AG08396 (cell line): ENCODE data around the gene SLC39A11.
"Not testable (repeated sequence)": the region's sequence is repeated elsewhere in the genome, so short reads cannot be mapped to it uniquely, and the experiment has no call there.

ENCODE experiments used
- DNase-seq: peaks from one replicate; pipeline ENCODE4 v3.0.0; 2012; ENCODE audit warnings: low spot score, mixed read lengths

The SLC39A11 gene

DNA sequence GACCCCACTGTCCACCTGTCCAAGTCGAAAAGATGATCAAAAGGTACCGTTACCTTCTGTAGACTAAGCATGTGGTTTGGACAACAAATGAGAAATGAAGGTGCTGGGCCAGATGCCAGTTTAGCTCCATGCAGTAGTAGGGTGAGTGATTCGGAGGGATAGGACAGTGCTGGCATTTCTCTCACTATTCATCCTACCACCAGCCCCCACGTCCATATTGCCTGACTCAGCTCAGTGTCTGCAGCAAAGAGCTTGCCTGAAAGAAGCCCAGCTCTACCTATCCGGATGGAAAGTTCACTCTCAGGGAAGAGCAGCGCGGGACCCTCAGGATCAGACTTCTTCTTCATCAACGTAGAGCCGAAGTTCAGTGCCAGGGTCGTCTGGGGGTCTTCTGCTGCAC lies 145.0 kb downstream of the SLC39A11 start:
- DNase-seq = no peak

- no peak for DNase-seq
Measured at GRCh38 chr17:72946696-72947095, 145.8 kb downstream of the SLC39A11 start.

DNA sequence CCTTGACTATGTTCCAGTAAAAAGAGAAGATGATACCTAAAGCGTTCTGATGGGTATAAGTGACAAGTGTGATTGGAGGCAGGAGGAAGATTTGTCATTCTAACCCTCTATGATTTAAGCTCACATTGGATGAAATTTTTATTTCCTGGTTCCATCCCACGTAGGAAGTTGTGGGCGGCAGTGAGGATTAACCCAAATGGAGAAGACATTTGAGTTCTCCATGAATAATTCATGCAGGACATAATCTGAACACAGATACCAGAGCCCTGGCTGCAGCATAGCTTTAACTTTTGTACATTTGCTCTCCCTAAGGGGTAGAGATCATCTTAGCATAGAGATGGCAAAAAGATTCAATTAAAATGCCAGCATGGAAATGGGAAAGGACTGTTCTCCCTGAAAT lies 146.3 kb downstream of the SLC39A11 start:
- no peak for DNase-seq

DNA sequence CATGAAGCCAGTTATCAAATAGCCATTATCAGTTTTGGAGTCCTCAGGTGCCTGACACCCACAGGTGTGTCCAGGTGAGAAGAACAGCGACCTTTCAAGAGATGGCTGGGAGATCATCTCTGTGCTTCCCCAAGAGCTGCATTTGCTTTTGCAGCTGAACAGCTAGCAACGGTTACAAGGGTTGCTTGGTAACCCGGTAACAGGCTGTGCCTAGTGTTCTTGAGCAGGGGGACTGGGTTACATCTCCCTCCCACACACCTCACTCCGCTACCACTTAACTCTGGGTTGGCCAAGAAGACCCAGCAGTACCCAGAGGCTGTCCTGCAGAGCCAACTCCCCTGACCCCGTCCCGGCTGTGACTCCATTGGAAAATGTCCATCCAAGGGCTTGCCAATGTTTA lies 147.0 kb downstream of the SLC39A11 start:
- no peak for DNase-seq

DNA sequence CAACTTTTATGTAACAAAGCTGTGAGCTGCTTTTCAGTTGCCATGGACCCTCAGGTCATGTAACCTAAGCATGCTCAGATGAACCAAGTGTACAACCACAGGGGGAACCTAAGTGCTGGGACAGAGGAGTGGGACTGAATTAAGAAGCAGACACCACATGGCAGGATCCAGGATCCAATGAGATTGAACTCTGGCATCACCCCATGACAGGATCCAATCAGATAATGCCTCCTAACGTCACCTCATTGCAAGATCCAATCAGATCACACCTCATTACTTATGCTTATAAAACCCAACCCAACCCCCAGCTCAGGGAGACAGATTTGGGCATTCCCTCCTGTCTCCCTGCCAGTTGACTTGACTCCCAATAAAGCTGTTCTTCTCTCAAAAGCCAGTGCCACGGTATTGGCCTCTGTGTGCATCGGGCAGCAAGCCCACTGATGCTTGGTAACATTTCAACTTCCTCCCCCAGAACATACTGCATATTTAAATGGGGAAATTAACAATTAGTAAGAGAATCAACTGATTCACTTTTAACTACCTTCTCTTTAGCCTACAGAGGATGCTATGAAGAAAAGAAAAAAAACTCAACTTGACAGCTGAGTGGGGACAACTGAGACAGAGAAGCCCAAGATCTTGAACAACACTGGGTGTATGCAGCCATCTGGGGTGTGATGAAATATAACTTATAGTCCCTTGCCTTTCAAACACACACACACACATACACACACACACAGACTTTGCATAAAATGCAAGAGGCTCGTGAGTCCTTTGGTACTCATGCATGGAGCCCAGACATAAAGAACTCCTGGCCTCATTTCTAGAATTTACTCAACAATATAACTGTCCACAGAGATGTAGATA lies 148.4 kb downstream of the SLC39A11 start:
- no peak for DNase-seq

DNA sequence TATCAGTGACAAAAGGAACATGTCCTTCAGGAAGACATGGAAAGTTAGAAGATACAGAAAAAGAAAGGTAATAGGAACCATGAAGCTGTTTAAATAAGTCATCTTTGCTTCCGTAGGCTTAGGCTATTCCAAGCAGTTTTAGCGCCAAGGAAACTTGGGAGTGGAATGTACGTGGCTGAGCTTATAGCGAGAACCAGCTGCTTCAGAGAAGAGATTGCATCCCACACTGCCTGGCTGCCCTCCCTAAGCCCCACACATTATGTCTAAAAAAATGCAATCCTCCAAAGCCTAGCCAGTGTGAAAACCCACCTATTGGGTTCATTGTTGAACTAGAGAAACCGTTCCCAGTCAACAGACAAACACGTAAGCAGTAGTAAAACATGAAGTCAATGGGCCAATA lies 149.9 kb downstream of the SLC39A11 start:
- DNase-seq = no peak

GRCh38 chr17:72940496-72940895 lies 152.0 kb downstream of the SLC39A11 start:
- DNase-seq = no peak

DNA sequence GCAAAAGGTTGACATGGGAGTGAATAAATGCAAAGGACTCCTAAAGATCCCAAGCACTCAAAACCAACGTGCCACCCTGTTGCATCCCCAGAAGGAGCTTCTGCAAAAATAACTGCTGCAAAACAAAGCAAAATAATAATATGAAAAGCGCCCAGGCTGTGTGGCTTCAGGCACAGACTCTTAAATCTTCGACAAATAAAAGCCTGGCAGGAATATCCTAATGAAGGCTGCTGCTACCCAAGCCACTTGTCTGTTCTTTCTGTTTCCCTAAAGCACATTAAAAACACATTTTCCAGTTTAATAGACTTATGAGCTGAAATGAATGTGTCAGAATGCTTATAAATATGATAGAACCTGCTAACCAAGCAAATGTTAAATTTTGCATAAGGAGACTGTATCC lies 154.0 kb downstream of the SLC39A11 start:
- no peak for DNase-seq

GRCh38 chr17:72937707-72938106 lies 154.8 kb downstream of the SLC39A11 start:
- DNase-seq = no peak

DNA sequence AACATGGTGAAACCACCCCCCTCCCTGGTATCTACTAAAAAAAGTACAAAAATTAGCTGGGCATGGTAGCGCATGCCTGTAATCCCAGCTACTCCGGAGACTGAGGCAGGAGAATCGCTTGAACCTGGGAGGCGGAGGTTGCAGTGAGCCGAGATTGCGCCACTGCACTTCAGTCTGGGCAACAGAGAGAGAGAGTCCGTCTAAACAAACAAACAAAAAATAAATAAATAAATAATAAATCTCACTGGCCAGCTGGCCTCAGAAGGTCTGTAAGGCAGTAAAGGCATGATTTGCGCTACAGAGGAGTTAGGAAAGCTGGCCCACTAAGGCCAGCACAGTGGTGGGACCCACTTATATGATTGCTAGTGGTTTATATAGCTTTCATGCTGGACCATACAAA lies 155.2 kb downstream of the SLC39A11 start:
- DNase-seq = not testable (repeated sequence)

- no peak for DNase-seq
Measured at GRCh38 chr17:72935984-72936383, 156.5 kb downstream of the SLC39A11 start.

DNA sequence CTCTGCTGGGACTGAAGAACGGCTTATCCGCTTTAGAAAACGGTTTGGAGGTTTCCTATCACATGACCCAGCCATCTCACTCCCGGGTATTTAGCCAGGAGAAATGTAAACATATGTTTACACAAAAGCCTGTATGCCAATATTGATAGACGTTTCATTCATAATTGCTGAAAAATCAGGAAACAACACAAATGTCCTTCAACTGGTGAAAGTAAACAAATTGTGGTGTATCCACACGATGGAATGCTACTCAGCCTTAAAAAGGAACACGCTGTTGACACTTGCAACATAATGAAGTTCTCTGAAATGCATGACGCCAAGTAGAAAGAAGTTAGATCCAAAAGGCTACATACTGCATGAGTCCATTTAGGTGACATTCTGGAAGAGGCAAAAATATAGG lies 157.6 kb downstream of the SLC39A11 start:
- no peak for DNase-seq

DNA sequence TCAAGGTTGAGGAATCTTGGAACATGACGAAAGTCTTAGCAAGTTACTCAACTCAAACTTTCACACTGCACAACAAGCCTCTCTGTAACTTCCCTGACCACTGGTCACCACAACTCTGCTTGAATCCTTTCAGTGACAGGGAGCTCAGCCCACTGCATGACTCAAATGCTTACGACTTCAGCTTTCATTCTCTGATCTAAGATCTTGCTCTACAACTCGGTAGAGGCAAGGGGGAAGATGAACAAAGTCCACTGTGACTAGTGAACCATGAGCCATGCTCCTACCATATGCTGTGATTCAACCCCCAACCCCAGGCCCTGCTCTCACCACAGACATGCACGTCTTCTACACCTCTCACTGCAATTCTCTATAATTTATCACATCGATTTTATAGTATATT lies 160.9 kb downstream of the SLC39A11 start:
- no peak for DNase-seq

DNA sequence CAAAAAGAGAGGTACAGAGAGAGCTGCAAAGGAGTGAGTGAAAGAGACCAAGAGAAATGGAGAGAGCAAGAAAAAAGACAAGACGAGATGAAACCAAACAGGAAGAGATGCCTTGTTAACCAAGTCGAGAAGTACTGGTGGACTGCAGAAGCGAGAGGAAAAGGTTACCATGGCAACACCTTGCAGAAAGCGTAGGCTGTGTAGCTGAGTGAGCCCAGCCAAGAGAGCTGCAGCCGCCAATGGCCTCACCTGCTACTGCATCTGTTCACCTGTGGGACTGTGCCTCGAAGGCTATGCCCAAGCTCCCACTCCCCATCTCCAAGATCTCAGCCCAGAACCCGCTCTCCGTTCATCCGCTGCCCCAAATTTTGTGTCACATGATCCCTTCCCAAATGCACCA lies 161.3 kb downstream of the SLC39A11 start:
- no peak for DNase-seq

DNA sequence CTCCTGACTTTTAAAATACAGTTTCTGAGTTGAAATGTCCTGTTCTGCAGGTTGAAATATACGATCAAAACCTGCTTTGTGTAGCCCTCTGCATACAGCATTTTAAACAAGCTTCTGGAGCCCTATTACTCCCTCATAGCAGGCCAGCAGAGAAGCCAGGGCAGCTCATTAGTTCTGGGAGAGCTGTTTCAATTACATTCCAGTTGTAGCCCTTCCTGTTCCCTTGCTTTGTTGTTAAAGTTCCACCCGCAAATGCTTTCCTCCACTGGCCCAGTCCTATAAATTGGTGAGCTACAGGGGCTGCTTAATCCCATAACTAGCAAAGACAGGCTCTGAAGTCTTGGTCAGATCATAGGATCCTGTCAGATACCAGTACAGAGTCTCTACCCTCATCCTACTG lies 162.5 kb downstream of the SLC39A11 start:
- DNase-seq = no peak

DNA sequence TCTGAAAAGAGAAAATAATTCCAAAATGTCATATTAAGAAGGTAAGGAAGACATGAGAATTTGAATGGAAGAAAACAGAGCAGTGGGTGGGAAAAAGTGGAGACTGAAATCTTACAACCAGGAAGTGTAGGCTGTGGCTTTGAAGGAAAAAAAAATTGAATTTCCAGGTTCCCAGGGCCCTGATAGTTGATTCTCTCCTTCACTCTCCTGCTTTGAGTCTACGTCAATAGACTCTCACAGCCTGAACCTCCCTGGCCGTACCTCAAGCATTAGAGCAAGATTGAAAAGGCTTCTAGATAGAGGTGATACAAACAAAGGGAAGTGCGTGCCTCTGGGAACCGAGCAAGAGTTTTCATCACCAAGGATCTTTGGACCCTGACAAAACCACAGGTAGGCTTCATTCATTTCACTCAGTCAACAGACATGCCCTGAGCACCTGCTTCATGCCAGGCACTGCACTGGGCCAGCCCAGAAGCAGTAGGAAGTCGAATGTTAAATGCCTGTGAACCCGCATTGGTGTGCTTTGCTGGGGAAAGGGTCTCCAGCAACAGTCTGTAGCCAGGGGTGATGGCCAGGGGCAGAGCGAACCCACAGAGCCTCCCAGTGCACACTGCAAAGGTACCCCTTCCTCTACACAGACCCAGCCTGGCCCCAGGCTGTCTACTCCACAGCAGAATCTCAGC lies 163.9 kb downstream of the SLC39A11 start:
- DNase-seq = no peak

GRCh38 chr17:72927760-72928159 lies 164.7 kb downstream of the SLC39A11 start:
- no peak for DNase-seq

DNA sequence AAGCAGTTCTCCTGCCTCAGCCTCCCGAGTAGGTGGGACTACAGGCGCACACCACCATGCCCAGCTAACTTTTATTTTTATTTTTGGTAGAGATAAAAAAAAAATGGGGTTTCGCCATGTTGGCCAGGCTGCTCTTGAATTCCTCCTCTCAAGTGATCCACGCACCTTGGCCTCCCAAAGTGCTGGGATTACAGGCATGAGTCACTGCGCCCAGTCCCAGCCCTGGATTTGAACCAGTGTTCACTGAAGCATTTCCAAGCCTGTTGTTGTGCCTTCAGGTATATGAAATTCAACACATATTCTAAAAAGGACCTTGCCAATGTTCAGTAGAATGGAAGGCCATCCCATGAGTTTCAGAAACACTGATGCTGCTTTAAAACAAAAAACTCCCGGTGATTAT lies 165.3 kb downstream of the SLC39A11 start:
- DNase-seq = no peak

GRCh38 chr17:72926171-72926570 lies 166.3 kb downstream of the SLC39A11 start:
- DNase-seq = no peak

GRCh38 chr17:72924196-72924595 lies 168.3 kb downstream of the SLC39A11 start:
- no peak for DNase-seq

DNA sequence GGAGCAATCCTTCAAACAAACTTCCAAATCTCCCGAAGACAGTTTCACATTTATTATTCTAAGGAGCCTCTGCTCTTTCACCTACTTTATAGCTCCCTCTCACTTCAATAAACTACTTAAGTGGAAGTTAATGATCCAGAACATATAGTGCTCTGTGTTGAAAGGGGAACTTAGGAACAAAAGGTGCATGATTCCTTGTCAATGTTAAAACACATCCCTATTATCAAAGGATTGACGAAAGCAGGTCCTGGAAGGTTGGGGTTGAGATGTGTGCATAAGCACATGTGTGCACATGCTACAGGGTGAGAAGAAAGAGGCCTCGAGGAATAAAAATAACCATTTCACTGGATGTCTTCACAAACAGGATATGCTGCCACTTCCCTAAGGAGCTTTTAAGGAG lies 170.3 kb downstream of the SLC39A11 start:
- DNase-seq = no peak

GRCh38 chr17:72921347-72922054 lies 171.0 kb downstream of the SLC39A11 start:
- DNase-seq = no peak

DNA sequence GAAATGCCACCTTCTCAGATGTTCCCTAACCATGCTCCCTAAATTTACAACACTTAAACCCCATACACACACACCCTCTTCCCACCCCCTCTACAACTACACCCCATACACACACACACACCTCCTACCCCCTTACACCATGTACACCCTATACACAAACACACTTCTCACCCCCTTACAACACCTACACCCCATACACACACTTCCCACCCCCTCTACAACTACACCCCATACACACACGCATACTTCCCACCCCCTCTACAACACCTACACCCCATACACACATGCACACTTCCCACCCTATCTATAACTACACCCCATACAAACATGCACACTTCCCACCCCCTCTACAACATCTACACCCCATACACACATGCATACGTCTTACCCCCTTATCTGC lies 172.0 kb downstream of the SLC39A11 start:
- DNase-seq = no peak
